LoVo (cell line): ENCODE measurements around the gene GSTT4.
"Not testable (repeated sequence)": the region's sequence is repeated elsewhere in the genome, so short reads cannot be mapped to it uniquely, and the experiment has no call there.

Source experiments
- DNase-seq: peaks from one replicate; pipeline ENCODE4 v3.0.0-alpha.2; 2016; ENCODE audit warnings: low spot score

Gene GSTT4

DNA sequence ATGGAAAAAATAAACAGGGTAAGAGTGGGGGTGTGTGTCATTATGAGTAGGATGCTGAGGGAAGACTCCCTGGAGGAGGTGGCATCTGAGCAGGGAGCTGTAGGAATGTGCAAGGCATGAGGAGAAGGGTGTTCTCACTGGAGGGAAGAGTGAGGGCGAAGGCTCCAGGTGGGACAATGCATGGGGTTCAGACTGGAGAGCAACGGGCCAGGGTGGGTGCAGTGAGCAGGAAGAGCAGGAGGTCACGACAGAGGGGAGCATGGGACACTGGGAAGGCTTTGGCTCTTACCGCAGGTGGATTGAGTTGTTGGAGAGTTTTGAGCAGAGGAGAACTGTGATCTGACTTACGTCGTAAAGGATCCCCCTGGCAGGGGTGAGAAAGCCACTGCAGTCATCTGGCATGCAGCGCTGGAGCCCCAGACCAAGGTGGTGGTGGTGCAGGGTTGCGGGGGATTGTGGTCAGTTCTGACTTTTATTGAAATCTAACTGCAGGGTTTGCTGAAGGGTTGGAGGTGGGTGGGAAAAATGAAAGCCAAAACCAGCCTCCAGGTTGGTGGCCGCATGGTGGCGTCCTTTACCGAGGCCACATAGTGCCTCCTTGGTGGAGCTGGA lies 52.4 kb downstream of the GSTT4 start:
- not testable (repeated sequence) for DNase-seq

DNA sequence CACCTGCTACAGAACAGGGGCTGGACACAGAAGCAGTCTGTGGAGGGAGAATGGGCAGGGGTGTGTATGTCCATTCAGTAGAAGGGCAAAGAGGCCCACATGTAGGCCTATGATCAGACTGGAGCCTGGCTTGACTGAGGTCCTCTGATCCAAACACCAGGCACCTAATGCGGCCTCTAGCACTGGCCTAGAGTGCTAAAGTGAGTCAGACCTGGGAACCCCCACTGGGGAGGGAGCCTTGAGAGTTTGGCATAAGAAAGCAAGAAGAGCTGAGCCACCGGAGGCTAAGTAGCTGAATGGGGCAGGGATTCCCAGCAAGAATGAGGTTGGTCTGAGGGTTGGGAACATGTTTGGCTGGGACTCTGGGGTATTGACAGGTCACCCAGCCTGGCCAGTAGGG lies 53.9 kb downstream of the GSTT4 start:
- not testable (repeated sequence) for DNase-seq

DNA sequence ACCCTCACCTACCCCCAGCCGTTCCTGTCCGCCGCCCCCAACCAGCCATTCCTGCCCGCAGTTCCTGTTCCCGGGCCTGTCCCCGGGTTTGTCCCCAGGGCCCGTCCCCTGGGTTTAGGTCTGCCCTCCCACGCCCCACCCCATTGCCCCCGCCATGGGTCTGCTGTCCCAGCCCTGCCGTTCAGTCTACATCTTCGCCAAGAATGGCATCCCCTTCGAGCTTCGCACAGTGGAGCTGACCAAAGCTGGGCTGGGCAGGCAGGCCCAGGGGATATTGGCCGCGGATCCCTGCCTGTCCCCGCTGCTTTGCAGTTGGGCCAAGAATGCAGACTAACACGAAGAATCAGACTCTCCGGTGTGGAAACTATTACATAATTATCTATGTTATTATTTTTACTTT lies 55.5 kb downstream of the GSTT4 start:
- not testable (repeated sequence) for DNase-seq
